IMR-90 (cell line): Measurements from ENCODE around the gene PKP3. TPM values are rescaled to one million over a fixed set of nuclear protein-coding genes. Genes with fewer than 3 reads are reported as not detected.

Source experiments
- ATAC-seq: fragments of 200-7000 bp; cut with Tn5 transposase; 2 replicates; pipeline ENCODE4 v1.9.1; 2020; ENCODE audit warnings: low read depth, mild to moderate bottlenecking, moderate library complexity
- BruUV-seq: library from RNA; stranded (reverse); fragments of 400-500 nt; replicated peaks from 2 replicates; lab custom pipeline; 2021; lab: Mats Ljungman, UMichigan
- CTCF ChIA-PET: fragments of 300-600 bp; formaldehyde crosslinking; extraction: SDS; loops from one replicate; lab custom pipeline; 2021; ENCODE audit warnings: antibody characterized with exemption; lab: Yijun Ruan, JAX
- POLR2A ChIA-PET: fragments of 300-600 bp; sonication (Branson Sonifier 250); formaldehyde crosslinking; loops from one replicate; lab custom pipeline; 2022; ENCODE audit warnings: antibody characterized with exemption; ENCODE audit not compliant: unreplicated experiment; lab: Charles Lee
- DNase-seq: peaks from one replicate; pipeline ENCODE4 v3.0.0; 2013
- H2AFZ ChIP-seq: replicated peaks from 2 replicates; pipeline ENCODE3; 2013; ENCODE audit warnings: low read length, mild to moderate bottlenecking; ENCODE audit not compliant: poor library complexity
- H2AK5ac ChIP-seq: 2 replicates; pipeline ENCODE4 v1.6.1; 2013; ENCODE audit warnings: low read depth, low read length, inconsistent platforms
- H2AK9ac ChIP-seq: replicated peaks from 2 replicates; pipeline ENCODE3; 2013; ENCODE audit warnings: mild to moderate bottlenecking, low read depth, low read length, moderate library complexity; ENCODE audit not compliant: poor library complexity
- H2BK120ac ChIP-seq: 2 replicates; pipeline ENCODE4 v1.6.1; 2013; ENCODE audit warnings: low read depth, low read length, inconsistent platforms
- H2BK15ac ChIP-seq: 3 replicates; pipeline ENCODE4 v1.6.1; 2013; ENCODE audit warnings: low read depth, low read length, inconsistent platforms
- H2BK20ac ChIP-seq: 2 replicates; pipeline ENCODE4 v1.6.1; 2013; ENCODE audit warnings: low read depth, mild to moderate bottlenecking, inconsistent platforms, low read length, moderate library complexity
- H2BK5ac ChIP-seq: 2 replicates; pipeline ENCODE4 v1.6.1; 2013; ENCODE audit warnings: mild to moderate bottlenecking, low read depth, low read length, inconsistent platforms; ENCODE audit not compliant: poor library complexity, severe bottlenecking
- H3K14ac ChIP-seq: replicated peaks from 2 replicates; pipeline ENCODE4 v1.6.1; 2013; ENCODE audit warnings: low read depth, low read length, inconsistent platforms
- H3K18ac ChIP-seq: 2 replicates; pipeline ENCODE4 v1.6.1; 2013; ENCODE audit warnings: low read depth, low read length, control low read depth
- H3K23ac ChIP-seq: 2 replicates; pipeline ENCODE4 v1.6.1; 2013; ENCODE audit warnings: low read depth, low read length, inconsistent platforms
- H3K27ac ChIP-seq: 2 replicates; pipeline ENCODE4 v1.5.1; 2013; ENCODE audit warnings: mild to moderate bottlenecking, control low read depth, low read length; ENCODE audit not compliant: insufficient read depth
- H3K27me3 ChIP-seq: 2 replicates; pipeline ENCODE4 v1.6.1; 2013; ENCODE audit warnings: low read length; ENCODE audit not compliant: control insufficient read depth, insufficient read depth
- H3K36me3 ChIP-seq: 2 replicates; pipeline ENCODE4 v1.6.1; 2013; ENCODE audit warnings: low read length, mixed read lengths; ENCODE audit not compliant: control insufficient read depth, insufficient read depth
- H3K4ac ChIP-seq: 2 replicates; pipeline ENCODE4 v1.6.1; 2013; ENCODE audit warnings: low read depth, low read length, inconsistent platforms
- H3K4me1 ChIP-seq: 2 replicates; pipeline ENCODE4 v1.6.1; 2013; ENCODE audit warnings: low read length, mixed read lengths; ENCODE audit not compliant: control insufficient read depth, insufficient read depth
- H3K4me2 ChIP-seq: 2 replicates; pipeline ENCODE4 v1.6.1; 2013; ENCODE audit warnings: low read depth, mild to moderate bottlenecking, control low read depth, low read length, moderate library complexity
- H3K4me3 ChIP-seq: 2 replicates; pipeline ENCODE4 v1.5.1; 2013; ENCODE audit warnings: low read depth, mild to moderate bottlenecking, control low read depth, low read length, moderate library complexity; ENCODE audit not compliant: insufficient read depth
- H3K56ac ChIP-seq: 2 replicates; pipeline ENCODE4 v1.6.1; 2013; ENCODE audit warnings: low read length, inconsistent platforms; ENCODE audit not compliant: insufficient read depth; ENCODE audit errors: extremely low read depth
- H3K79me1 ChIP-seq, 2 experiments: 2 replicates each; pipeline ENCODE4 v1.6.1; 2013; ENCODE audit warnings: low read length in 2 of 2, inconsistent platforms in 1 of 2, low read depth in 1 of 2
- H3K9ac ChIP-seq: 2 replicates; pipeline ENCODE4 v1.6.1; 2013; ENCODE audit warnings: low read depth, low read length, control low read depth
- H3K9me1 ChIP-seq: 2 replicates; pipeline ENCODE4 v1.6.1; 2013; ENCODE audit warnings: low read length, inconsistent platforms; ENCODE audit not compliant: insufficient read depth
- H3K9me3 ChIP-seq: 2 replicates; pipeline ENCODE4 v1.6.1; 2013; ENCODE audit warnings: low read length; ENCODE audit not compliant: control insufficient read depth, insufficient read depth
- H4K20me1 ChIP-seq: 2 replicates; pipeline ENCODE4 v1.6.1; 2013; ENCODE audit warnings: low read length, inconsistent platforms; ENCODE audit not compliant: insufficient read depth
- H4K5ac ChIP-seq: 2 replicates; pipeline ENCODE4 v1.6.1; 2013; ENCODE audit warnings: mild to moderate bottlenecking, low read depth, low read length, control low read depth
- H4K8ac ChIP-seq, 2 experiments: 2 replicates each; pipeline ENCODE4 v1.6.1; 2013; ENCODE audit warnings: low read depth in 2 of 2, low read length in 2 of 2, control low read depth in 1 of 2, inconsistent platforms in 1 of 2
- H4K91ac ChIP-seq: 2 replicates; pipeline ENCODE4 v1.6.1; 2013; ENCODE audit warnings: low read depth, low read length, inconsistent platforms; ENCODE audit not compliant: insufficient read depth
- BHLHE40 ChIP-seq: fragments of 150-350 bp; IDR thresholded peaks from 2 replicates; pipeline ENCODE4 v1.6.1; 2016; ENCODE audit warnings: mild to moderate bottlenecking, low read depth, low read length
- CEBPB ChIP-seq: IDR thresholded peaks from 2 replicates; pipeline ENCODE4 v1.6.1; 2012; ENCODE audit warnings: low read depth, low read length, improper control_type of control experiment
- CHD1 ChIP-seq: IDR thresholded peaks from 2 replicates; pipeline ENCODE4 v1.6.1; 2012; ENCODE audit warnings: low read depth, low read length, improper control_type of control experiment
- FOS ChIP-seq: fragments of 150-350 bp; IDR thresholded peaks from 2 replicates; pipeline ENCODE4 v1.6.1; 2016; ENCODE audit warnings: low read depth, low read length
- MAFK ChIP-seq: IDR thresholded peaks from 2 replicates; pipeline ENCODE4 v1.6.1; 2012; ENCODE audit warnings: low read depth, low read length, improper control_type of control experiment
- MAZ ChIP-seq: IDR thresholded peaks from 2 replicates; pipeline ENCODE4 v1.6.1; 2012; ENCODE audit warnings: low read depth, mild to moderate bottlenecking, low read length, improper control_type of control experiment, moderate library complexity, borderline replicate concordance
- MXI1 ChIP-seq: IDR thresholded peaks from 2 replicates; pipeline ENCODE4 v1.6.1; 2012; ENCODE audit warnings: low read depth, mild to moderate bottlenecking, low read length, moderate library complexity, borderline replicate concordance
- NFE2L2 ChIP-seq: fragments of 150-350 bp; IDR thresholded peaks from 2 replicates; pipeline ENCODE4 v1.6.1; 2016; ENCODE audit warnings: low read depth, mild to moderate bottlenecking, low read length
- POLR2A ChIP-seq: IDR thresholded peaks from 2 replicates; pipeline ENCODE4 v1.6.1; 2012; ENCODE audit warnings: mild to moderate bottlenecking, low read depth, low read length
- RAD21 ChIP-seq: IDR thresholded peaks from 2 replicates; pipeline ENCODE4 v1.6.1; 2012; ENCODE audit warnings: low read length, improper control_type of control experiment
- RCOR1 ChIP-seq: IDR thresholded peaks from 2 replicates; pipeline ENCODE4 v1.6.1; 2012; ENCODE audit warnings: mild to moderate bottlenecking, low read length, improper control_type of control experiment; ENCODE audit not compliant: insufficient replicate concordance
- RFX5 ChIP-seq: IDR thresholded peaks from 2 replicates; pipeline ENCODE4 v1.8.0; 2012; ENCODE audit warnings: low read depth, mild to moderate bottlenecking, low read length, moderate library complexity
- SMC3 ChIP-seq: fragments of 150-350 bp; IDR thresholded peaks from 2 replicates; pipeline ENCODE4 v1.6.1; 2016; ENCODE audit warnings: low read depth, mild to moderate bottlenecking, antibody characterized with exemption, low read length, moderate library complexity
- WGBS, 2 experiments: methylation state at CpG; one replicate each; pipeline versions ENCODE4 v1.1.5 to v1.1.7; 2013; ENCODE audit warnings: missing lambda C conversion rate in 2 of 2; ENCODE audit not compliant: insufficient read length in 1 of 2; ENCODE audit errors: extremely low coverage in 2 of 2; 5-methylcytosine and 5-hydroxymethylcytosine counted together
- dilution Hi-C: fragments of 300-500 bp; cut with HindIII; formaldehyde crosslinking; loops from one replicate; pipeline ENCODE4 v1.14.3; 2018; ENCODE audit warnings: low sequenced_read_pairs; ENCODE audit not compliant: unreplicated experiment
- in situ Hi-C: fragments of 300-500 bp; cut with MboI; formaldehyde crosslinking; loops from 3 replicates; pipeline ENCODE4 v1.14.3; 2019; ENCODE audit warnings: low sequenced_read_pairs, inconsistent platforms, mixed read lengths
- intact Hi-C: fragments of 100-400 bp; cut with micrococcal nuclease; formaldehyde crosslinking; loops from 2 replicates; pipeline ENCODE4 v1.10.0; 2022
- polyA plus RNA-seq, 3 experiments: library from polyadenylated mRNA; depleted of rRNA; stranded (reverse); fragments of >200 nt; gene quantifications; 2 replicates each; pipeline ENCODE4 v1.2.3, GENCODE V29; 2012; ENCODE audit warnings: low replicate concordance in 1 of 3
- total RNA-seq: library from RNA; depleted of rRNA; stranded (reverse); fragments of >200 nt; gene quantifications from 2 replicates; pipeline ENCODE4 v1.2.3, GENCODE V29; 2012
- TF ChIP-seq, protein P1 (sequence below): conservative IDR thresholded peaks from 2 replicates; pipeline ENCODE4 v1.5.1; 2012; ENCODE audit warnings: mild to moderate bottlenecking, low read depth, low read length, improper control_type of control experiment
- TF ChIP-seq, protein P2 (sequence below): fragments of 150-350 bp; IDR thresholded peaks from 2 replicates; pipeline ENCODE4 v1.6.1; 2016; ENCODE audit warnings: low read depth, mild to moderate bottlenecking, low read length, moderate library complexity, borderline replicate concordance
- TF ChIP-seq, protein P3 (sequence below): fragments of 150-350 bp; IDR thresholded peaks from 2 replicates; pipeline ENCODE4 v1.6.1; 2017; ENCODE audit warnings: mild to moderate bottlenecking, antibody characterized with exemption, low read length, low read depth

Gene PKP3
- total and polyA plus RNA-seq, 2 of the 4 experiments (the other 2 are of a cell fraction) = 1.5 to 2.2 TPM

DNA sequence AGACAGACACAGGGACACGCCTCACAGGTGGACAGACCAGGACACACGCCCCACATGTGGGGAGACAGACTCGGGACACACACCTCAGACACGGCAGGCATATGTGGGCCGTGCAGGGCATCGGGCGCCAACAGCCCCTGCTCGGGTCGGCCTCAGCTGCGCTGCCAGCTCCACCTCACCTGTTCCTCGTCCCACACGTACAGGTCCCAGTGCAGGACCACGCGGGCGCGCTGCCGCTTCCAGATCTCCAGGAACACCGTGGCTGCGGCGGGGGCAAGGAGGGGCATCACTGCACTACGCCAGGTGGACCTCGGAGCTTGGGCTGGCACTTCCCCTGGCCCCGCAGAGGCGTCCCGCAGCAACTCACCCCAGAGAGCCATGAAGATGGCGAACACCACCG lies 35.4 kb downstream of the PKP3 start:
- H3K27me3 ChIP-seq = peaks cover 14% of the 10 kb centered on the region
- H3K23ac ChIP-seq = no peak overlapping the region
- H3K4me3 ChIP-seq = no peak overlapping the region
- H3K18ac ChIP-seq = no peak overlapping the region
- H2AK9ac ChIP-seq = no peak overlapping the region
- no peaks in the 10 kb centered on the region for H3K79me1 ChIP-seq
- CTCF ChIA-PET = no interaction called here
- H3K14ac ChIP-seq = no peak overlapping the region
- no peak overlapping the region for H3K4ac ChIP-seq
- no peak overlapping the region for H2AK5ac ChIP-seq
- H3K4me2 ChIP-seq = no peak overlapping the region
- H3K4me1 ChIP-seq = no peaks in the 10 kb centered on the region
- WGBS, 2 experiments = 96% methylated on average over 10 of the region's 27 CpGs; no CpG with 5 or more reads in 1 of the 2 experiments
- no peaks in the 10 kb centered on the region for H3K36me3 ChIP-seq
- H3K9ac ChIP-seq = no peak overlapping the region
- H2BK5ac ChIP-seq = no peak overlapping the region
- H3K56ac ChIP-seq = no peak overlapping the region
- no peak overlapping the region for H2AFZ ChIP-seq
- H4K5ac ChIP-seq = no peak overlapping the region
- no peak overlapping the region for H4K91ac ChIP-seq
- BruUV-seq = no TSS peak
- H4K20me1 ChIP-seq = no peaks in the 10 kb centered on the region
- no peak overlapping the region for H3K27ac ChIP-seq
- ATAC-seq = no peak
- dilution Hi-C loops = no loop called here
- no peak overlapping the region for H2BK20ac ChIP-seq
- H2BK120ac ChIP-seq = no peak overlapping the region
- intact Hi-C loops = no loop called here
- TF ChIP-seq POLR2A (no peak), NFE2L2 (no peak), RCOR1 (no peak), CEBPB (no peak), RFX5 (no peak), MAZ (no peak), MAFK (no peak), SMC3 (no peak), BHLHE40 (no peak), FOS (no peak), RAD21 (no peak), CHD1 (no peak), MXI1 (no peak)
- TF ChIP-seq, protein P1, sequence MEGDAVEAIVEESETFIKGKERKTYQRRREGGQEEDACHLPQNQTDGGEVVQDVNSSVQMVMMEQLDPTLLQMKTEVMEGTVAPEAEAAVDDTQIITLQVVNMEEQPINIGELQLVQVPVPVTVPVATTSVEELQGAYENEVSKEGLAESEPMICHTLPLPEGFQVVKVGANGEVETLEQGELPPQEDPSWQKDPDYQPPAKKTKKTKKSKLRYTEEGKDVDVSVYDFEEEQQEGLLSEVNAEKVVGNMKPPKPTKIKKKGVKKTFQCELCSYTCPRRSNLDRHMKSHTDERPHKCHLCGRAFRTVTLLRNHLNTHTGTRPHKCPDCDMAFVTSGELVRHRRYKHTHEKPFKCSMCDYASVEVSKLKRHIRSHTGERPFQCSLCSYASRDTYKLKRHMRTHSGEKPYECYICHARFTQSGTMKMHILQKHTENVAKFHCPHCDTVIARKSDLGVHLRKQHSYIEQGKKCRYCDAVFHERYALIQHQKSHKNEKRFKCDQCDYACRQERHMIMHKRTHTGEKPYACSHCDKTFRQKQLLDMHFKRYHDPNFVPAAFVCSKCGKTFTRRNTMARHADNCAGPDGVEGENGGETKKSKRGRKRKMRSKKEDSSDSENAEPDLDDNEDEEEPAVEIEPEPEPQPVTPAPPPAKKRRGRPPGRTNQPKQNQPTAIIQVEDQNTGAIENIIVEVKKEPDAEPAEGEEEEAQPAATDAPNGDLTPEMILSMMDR = no peak
- TF ChIP-seq, protein P2, sequence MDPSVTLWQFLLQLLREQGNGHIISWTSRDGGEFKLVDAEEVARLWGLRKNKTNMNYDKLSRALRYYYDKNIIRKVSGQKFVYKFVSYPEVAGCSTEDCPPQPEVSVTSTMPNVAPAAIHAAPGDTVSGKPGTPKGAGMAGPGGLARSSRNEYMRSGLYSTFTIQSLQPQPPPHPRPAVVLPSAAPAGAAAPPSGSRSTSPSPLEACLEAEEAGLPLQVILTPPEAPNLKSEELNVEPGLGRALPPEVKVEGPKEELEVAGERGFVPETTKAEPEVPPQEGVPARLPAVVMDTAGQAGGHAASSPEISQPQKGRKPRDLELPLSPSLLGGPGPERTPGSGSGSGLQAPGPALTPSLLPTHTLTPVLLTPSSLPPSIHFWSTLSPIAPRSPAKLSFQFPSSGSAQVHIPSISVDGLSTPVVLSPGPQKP = no peak
- TF ChIP-seq, protein P3, sequence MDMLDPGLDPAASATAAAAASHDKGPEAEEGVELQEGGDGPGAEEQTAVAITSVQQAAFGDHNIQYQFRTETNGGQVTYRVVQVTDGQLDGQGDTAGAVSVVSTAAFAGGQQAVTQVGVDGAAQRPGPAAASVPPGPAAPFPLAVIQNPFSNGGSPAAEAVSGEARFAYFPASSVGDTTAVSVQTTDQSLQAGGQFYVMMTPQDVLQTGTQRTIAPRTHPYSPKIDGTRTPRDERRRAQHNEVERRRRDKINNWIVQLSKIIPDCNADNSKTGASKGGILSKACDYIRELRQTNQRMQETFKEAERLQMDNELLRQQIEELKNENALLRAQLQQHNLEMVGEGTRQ = no peak
- H3K9me3 ChIP-seq = no peaks in the 10 kb centered on the region
- H3K9me1 ChIP-seq = no peaks in the 10 kb centered on the region
- DNase-seq = no peak
- in situ Hi-C loops = no loop called here
- no peak overlapping the region for H2BK15ac ChIP-seq
- no peak overlapping the region for H4K8ac ChIP-seq
- POLR2A ChIA-PET = no interaction called here
